Dedifferentiated amniotic fluid mesenchymal stem cell (primary cell): ENCODE results near the gene TENT4B.
"Not testable (repeated sequence)": the region's sequence is repeated elsewhere in the genome, so short reads cannot be mapped to it uniquely, and the experiment has no call there.

Experiments used
- DNase-seq: peaks from one replicate; pipeline ENCODE4 v3.0.0-alpha.2; 2016; ENCODE audit errors: extremely low spot score

Gene TENT4B

DNA sequence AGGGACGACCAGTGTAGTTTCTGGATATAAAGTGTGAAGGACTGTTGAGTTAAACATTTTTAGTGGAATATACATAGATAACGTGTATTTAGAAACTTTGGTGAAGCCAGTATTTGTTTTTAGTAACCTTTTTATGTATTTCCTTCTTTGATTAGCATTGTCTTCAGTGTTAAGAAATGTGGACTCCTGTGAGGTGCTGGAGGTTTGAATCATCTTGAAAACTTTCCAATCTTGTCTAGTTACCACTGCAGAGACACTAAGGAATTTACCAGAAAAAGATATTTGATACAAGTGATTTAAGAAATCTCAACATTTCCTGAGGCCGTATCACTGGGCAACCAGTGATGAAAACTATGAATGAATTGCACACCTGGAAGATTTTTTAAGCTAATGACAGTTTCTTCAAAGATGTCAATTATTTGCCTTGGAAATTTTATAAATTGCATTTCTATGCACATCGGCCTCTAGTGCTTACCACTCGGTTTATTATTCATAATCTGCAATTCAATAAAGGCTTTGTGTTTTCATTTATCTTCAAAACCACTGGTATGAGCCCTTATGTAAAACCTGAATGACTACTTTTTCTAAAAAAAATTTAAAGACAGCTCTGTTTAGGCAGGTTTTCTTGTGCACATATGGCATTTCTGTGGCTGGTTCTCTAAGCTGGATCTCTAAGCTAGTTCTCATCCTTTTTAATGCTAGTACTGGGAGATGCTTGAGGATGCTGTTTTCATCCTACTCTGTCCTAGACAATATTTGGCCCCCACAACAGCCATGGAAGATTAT, 81.9 kb downstream of the TENT4B start:
- DNase-seq, result no peak

DNA sequence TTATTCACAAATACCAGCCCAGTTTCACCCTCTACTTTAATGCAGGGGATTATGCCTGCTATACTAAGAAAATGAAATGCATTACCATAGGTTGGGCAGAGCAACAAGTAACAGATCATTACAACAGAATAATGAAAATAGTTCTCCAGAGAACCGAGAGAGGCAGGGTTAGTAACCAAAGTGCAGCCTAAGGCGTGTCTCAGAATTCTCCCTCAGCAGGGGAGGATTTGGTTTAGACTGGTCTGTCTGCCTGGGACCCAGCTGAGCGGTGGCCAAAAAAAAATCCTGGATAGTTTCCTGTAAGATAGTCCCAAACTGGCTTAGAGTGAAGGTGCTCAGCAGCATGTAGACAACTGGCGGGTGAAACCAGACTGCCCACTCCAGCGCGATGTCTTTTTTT, 82.5 kb downstream of the TENT4B start:
- no peak for DNase-seq

DNA sequence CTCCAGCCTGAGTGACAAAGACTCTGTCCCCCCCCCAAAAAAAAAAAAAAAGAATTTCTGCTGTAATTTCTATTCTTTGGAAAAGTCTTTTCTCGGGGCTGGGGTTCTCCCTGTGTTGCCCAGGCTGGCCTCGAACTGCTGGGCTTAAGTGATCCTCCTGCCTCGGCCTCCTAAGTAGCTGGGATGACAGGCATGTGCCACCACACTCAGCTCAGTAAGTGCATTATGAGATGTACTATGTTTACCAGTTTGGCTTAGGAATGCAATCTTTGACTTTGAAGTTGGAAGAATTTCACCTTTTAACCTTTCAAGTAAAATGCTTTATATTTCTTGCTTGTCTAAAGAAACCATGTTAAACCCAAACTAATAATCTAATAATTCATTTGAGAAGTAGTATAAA, 85.2 kb downstream of the TENT4B start:
- no peak for DNase-seq

DNA sequence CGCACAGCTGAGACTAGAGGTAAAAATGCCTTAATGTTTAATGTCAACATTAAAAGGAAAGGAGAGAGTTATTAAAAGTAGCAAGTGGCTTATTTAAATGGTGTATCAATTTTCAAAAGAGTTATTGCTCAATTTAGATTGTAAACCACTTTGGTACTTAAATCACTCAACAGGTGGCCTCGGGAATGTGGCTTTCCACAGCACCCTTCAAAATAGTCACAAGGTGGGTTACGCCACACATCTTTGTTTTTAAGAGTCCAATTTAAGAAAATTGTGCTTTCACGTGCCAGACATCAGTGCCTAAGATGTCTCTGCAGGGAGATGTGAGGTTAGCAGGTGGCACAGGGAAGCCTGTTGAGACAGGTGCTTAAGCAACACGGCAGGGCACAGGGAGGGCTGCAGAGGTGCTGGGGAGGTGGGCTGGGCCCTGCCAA, 85.8 kb downstream of the TENT4B start:
- no peak for DNase-seq

DNA sequence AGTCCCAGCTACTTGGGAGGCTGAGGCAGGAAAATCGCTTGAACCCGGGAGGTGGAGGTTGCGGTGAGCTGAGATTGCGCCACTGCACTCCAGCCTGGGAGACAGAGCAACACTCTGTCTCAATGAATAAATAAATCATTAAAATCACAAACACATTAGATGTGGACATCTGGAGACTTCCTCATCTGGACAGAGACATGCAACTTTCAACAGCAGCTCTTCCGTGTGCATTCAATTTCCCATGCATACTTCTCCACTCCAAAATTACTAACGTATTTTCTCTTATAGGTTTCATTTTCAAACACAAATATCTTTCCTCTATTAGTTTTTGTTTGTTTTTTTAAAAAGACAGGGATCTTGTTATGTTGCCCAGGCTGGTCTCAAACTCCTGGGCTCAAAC, 89.9 kb downstream of the TENT4B start:
- DNase-seq, result not testable (repeated sequence)

DNA sequence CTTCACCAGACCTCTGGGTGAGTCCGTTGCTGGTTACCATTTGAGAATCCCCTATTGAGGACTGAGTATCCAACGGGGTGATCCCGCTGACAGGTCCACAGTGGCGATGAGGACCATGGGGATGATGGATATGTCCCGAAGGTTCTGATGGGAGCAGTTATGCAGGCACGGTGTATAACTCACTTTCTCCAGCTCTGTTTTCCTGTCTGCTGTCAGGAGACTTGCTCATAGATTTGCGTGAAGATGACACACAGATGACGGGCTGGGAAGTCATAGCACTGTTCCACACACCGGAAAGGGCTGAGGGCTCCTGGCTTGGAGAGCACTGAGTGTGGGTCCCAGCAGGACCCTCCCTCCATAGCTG, 91.0 kb downstream of the TENT4B start:
- no peak for DNase-seq

DNA sequence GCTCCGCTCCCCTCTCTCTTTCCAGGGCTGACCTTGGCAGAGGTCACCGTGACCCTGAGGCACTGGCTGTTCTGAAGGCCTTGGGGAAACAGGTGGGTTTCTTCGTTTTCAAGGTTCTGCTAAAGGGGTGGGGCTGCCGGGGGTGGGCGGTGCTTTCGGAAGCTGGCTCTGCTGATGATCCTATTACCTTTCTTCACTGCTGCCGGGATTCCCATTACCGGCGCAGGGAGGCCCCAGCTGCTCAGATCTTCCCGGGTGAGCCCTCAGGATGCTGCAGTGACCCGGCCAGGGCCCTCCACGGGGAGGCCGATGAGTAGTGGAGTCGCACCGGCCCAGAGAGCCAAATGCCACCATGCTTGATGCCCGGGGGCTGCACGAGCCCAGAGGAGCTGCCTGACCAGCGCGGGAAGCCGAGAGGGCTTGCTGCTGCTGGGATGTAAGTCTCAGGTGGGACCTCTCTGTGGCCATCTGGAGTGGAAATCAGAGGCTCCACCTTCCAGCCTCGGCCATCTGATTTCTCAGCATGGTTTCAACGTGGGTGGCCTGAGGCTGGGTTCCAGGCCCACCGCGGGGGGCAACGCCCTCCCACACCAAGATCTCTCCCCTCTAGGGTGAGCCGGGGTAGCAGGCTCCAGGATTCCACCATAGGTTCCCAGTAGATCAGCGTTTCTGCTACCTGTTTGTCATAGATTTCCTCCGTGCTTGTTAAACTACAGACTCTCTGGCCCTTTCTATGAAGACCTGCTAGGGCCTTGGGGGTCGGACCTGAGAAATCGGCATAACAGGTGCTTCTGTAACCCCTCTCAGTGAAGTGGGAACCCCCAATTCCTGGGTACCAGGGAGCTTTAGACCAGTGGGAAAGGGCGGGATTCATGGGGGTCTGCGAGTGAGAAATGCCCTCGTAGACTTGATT, 91.7 kb downstream of the TENT4B start:
- DNase-seq, result no peak

DNA sequence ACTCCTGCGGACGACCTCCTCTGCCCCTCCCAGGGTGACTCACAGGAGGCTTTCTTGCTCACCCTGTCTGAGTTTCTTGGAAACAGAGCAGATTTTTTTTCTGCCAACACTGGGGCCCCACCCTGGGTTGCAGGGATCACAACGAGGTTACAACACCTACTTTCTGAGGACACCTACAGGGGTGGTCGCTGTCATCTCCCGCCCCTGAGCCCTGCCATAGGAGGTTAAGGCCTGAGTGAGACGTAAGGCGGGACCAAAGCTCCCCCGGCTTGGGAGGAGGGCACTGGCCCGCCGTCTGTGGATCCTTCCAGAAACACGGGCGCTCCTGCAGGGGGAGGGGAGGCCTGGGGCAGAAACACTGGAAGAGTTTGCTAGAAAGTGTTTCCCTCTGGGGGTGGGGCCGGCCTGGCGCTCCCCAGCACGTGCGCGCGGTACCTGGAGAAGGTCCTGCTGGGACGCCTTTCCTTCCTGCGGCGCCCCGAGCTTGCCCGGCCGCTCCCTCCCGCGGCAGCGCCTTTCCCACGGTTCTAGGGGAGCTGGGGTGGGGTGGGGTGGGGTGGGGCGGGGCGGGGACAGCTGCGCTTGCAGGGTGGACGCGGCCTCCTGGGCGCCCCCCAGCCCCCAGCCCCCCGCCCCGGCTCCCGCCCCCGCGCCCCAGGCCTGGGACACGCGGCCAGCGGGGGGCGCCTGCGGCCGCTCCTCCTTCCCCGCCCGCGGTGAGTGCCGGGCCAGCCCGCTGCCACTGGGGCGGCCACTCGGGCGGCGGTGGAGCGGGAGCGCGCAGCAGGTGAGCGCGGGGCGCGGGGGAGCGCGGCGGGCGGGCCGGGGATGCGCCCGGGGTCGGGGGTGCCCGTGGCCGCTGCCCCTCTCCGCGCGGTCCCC, 92.6 kb downstream of the TENT4B start:
- DNase-seq, result no peak

DNA sequence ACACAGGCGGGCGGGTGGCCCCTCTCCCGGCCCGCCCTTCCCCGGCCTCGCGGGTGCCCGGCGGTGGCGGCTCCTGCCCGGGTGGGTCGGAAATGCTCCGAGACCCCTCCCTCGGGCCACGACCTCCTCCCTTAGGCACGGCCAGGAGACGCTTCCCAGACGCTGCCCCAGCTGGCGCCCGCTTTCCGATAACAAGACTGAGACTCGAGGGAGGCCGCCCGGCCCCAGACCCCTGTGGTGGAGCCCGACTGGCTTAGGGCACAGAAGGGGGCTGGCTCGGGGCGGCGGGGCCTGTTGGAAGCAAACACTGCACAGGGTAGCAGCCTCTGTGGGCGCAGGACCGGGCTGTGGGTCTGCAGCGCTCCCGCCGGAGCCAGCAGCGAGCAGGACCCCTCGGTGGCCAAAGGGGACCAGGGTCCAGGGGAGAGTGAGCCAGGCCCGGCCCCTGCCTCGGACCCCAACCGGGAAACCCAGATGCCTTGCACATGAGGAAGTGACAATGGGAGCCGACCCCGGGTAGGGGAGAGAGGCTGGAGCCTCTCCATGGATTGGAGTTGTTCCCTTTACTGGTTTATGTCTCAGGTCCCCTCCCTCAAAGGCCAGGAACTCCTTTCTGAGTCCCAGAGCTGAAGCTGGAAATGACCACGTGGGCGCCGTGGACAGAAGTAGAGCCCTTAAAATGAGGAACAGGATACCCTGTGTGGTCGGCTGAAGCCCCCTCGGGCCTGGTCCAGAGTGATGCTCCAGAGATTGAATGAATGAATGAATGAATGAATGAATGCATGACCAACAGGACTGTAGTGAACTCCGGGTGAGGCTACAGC, 93.4 kb downstream of the TENT4B start:
- no peak for DNase-seq

DNA sequence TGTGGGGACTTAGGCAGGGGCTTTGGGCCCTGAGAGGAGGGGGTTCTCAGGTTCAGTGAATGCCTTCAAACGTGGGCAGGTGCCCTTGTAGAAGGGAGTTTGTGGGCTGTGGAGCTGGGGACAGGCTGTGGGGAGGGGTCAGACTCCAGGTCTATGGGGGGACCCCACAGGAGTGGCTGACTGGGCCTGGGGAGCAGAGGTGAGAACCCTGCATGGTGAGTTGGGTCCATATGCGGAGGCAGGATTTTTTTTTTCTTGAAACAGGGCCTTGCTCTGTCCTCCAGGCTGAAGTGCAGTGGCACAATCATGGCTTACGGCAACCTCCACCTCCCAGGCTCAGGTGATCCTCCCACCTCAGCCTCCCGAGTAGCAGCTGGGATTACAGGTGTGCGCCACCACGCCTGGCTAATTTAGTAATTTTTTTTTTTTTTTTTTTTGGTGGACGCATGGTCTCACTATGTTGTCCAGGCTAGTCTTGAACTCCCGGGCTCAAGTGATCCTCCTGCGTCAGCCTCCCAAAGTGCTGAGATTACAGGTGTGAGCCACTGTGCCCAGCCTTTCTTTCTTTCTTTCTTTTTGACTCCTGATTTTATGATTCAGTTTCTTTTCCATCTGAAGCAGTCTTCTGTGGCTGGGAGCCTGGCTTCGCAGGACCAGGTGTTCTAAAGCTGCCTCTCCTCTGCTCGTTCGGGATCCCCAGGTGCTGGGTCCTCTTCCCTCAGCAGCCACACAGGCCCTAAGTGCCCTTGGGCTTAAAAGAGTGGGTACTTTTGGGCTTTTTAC, 94.2 kb downstream of the TENT4B start:
- DNase-seq, result no peak

DNA sequence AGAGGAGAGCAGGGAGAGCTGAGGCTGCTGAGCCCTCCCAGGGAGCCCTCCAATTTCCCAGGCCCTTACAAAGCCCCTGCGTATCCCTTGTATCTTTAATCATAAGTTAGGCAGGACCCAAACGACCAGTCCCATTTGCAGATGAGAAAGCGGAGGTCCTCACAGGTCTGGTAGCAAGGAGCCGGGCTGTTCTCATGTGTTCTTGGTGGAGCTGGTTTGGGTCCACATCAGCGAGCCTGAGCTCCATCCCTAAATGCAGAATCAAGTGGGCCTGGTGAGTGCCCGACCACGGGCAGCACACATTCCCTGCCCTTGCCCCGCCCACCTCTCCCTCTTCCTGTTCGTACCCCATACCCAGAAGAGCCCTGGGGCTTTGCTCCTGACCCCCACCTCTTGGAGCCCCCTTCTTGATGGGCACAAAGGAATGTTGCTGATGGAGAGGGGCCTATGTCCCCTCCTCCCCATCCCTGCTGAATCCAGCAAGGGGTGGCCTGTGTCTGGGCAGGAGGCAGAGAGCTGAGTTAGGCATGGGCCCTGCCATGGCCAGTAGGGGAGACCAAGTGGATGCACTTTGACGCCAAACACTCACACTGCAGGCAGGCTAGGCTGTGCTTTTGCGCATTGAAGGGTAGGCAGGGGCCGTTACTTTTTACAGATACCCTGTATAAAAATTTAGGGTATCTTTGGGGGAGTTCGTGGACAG, 95.0 kb downstream of the TENT4B start:
- DNase-seq, result no peak

DNA sequence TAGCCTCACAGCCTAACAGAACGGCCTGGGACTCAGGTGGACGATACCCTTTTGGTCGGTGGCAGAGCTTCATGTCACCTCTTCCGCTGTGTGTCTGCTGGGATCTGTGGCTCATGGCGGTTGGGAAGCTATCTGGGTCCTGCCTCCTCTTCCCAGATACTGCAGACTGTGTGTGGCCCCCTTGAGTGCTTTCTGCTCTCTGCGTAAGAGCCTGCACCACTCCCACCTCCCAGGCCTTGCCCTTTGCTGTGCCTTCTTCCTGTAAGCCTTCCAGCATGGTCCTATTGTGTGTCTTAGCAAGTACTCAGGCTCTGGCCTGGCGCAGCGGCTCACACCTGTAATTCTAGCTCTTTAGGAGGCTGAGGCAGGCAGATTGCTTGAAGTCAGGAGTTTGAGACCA, 95.7 kb downstream of the TENT4B start:
- DNase-seq, result no peak

DNA sequence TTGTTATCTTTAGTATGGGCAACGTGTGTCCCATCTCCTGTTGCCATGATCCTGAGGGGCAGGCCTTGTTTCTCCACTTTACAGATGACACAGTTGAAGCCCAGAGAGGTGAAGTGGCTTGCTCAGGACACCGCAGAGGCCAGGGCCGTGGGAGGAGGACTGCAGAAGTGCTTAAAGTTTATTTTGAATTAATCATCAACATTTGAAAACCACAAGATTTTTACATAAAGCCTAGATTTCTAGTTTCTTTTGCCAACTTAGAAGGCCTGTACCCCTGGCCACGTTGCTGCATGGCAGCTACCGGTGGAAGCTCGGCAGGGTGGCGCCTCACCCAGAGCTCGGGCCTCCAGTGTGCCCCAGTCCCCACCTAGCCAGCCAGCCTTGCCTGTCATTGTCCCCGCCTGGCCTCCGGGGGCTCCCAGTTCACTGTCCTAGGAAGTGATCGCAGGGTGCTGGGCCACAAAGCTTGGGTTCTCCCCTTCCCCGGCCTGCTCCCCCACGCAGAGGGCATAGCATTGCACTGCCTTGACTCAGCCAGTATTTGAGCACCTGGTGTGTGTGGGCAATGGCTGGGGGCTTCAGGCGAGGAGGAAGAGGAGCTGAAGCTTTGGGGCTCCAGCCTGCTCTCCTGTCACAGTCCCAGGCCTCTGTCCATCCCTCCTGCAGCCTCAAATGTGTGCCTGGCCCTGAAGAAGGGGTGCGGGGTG, 98.4 kb downstream of the TENT4B start:
- DNase-seq, result peak; percentile 80

DNA sequence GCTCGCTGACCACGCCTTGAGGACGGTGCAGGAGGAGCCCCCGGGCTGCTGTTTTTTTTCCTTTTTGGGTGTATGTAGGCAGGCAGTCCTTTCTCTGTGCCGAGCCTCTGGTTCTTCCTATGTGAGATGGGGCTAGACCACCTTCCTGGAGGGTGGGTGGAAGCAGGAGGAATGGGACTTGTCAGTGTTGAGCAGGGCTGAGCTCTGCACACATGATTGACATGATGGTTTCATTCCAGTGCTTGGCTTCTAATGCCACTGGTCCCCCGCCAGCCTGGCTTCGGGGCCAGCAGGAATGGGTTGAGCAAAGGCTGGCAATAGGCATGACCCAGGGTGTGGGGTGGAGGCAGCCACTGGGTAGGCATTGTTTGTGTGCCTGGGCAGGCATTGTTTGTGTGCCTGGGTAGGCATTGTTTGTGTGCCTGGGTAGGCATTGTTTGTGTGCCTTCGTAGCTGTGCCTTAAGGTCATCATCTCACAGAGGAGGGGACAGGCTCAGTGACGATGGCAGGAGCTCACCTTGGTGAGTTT, 99.0 kb downstream of the TENT4B start:
- DNase-seq, result no peak

DNA sequence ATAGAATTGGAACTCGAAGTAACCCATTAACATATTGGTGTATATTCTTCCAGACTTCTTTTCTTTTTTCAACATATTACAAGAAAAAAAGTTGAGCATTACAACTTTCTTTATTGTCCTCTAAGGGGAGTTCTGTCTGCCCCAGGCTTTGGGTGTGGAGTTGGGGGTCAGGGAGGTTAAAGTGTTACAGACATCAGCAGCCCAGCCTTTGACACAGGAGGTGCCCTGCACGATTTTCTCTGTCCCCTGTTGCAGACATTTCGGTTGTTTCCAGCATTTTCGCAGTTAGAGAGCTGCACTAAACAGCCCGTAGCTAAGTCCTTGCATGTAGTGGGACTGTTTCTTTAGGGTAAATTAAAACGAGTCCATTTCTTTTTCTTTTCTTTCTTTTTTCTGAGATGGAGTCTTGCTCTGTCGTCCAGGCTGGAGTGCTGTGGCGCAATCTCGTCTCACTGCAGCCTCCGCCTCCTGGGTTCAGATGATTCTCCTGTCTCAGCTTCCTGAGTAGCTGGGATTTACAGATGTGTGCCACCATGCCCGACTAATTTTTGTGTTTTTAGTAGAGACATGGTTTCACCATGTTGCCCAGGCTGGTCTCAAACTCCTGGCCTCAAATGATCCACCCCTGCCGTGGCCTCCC, 99.9 kb downstream of the TENT4B start:
- DNase-seq, result no peak

DNA sequence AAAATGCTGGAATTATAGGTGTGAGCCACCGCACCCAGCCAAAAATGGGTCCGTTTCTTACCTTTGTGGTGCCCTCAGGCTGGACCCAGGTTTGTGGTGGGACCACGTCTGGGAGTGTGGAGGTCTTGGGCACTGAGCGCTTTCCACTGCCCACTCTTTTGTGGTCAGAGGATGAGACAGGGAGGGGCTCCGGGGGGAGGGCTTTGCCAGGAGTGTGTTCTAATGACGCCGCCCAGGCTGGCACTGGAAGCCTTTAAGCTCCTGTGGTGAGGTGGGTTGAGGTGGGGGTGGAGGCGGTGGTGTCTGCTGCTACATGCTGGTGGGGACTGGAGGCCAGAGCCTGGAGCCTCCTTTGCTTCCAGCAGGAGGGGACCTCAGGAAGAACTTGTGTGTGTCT, 100.4 kb downstream of the TENT4B start:
- no peak for DNase-seq

DNA sequence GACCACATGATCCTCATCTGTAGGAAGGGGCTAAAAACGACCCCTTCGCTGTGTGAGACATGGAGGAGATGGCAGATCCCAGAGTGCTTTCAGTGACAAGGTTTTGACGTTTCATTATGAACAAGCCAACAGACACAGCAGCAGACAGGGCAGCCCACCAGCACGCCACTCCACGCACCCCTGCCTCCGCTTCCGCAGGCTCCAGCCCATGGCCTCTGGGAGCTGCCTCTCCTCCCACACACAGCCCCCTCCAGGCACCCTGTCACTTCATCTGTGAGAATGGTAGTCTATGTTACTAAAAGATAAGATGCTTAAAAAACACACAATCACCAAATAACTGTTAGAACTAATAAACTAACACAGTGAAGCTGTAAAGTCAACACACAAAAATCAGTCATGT, 101.0 kb downstream of the TENT4B start:
- no peak for DNase-seq

DNA sequence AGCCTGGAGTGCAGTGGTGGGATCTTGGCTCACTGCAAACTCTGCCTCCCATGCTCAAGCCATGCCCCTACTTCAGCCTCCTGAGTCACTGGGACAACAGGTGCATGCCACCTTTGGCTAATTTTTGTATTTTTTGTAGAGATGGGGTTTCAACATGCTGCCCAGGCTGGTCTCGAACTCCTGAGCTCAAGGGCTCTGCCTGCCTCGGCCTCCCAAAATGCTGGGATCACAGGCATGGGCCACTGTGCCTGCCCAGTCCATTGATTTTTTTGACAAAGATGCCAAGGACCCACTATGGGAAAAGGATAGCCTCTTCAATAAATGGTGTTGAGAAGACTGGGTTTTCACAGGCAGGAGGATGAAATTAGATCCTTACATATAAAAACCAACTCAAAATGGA, 102.4 kb downstream of the TENT4B start:
- DNase-seq, result no peak
